ENCODE measurements around the gene LARGE1.
"Not testable (repeated sequence)": the region's sequence is repeated elsewhere in the genome, so short reads cannot be mapped to it uniquely, and the experiment has no call there.

The LARGE1 gene

GRCh38 chr22:33363256-33363655 is 557.0 kb downstream of the LARGE1 start:
- H3K27ac Mint-ChIP-seq; H3K4me1 Mint-ChIP-seq (ENCODE audit: low read depth); H3K27me3 Mint-ChIP-seq; H3K4me3 Mint-ChIP-seq; H3K36me3 Mint-ChIP-seq (ENCODE audit: low read depth); intact Hi-C loops (cut with micrococcal nuclease): not testable (repeated sequence)
- H3K9me3 Mint-ChIP-seq: peaks cover 39% of the 10 kb centered on the region

- H3K27ac Mint-ChIP-seq: no peak overlapping the region
- intact Hi-C loops (cut with micrococcal nuclease): no loop called here
- no peaks in the 10 kb centered on the region for H3K36me3 Mint-ChIP-seq (ENCODE audit: low read depth)
- H3K9me3 Mint-ChIP-seq: peaks cover 40% of the 10 kb centered on the region
- no peaks in the 10 kb centered on the region for H3K4me1 Mint-ChIP-seq (ENCODE audit: low read depth)
- H3K27me3 Mint-ChIP-seq: no peaks in the 10 kb centered on the region
- no peak overlapping the region for H3K4me3 Mint-ChIP-seq
These were observed 557.6 kb downstream of the LARGE1 start for GRCh38 chr22:33362702-33363101.

- H3K4me3 Mint-ChIP-seq: no peak overlapping the region
- peaks cover 45% of the 10 kb centered on the region for H3K9me3 Mint-ChIP-seq
- no peak overlapping the region for H3K27ac Mint-ChIP-seq
- H3K4me1 Mint-ChIP-seq (ENCODE audit: low read depth): no peaks in the 10 kb centered on the region
- no peaks in the 10 kb centered on the region for H3K36me3 Mint-ChIP-seq (ENCODE audit: low read depth)
- intact Hi-C loops (cut with micrococcal nuclease): no loop called here
- H3K27me3 Mint-ChIP-seq: no peaks in the 10 kb centered on the region
These were observed 558.7 kb downstream of the LARGE1 start for GRCh38 chr22:33361581-33361980.

GRCh38 chr22:33357981-33358399 is 562.3 kb downstream of the LARGE1 start:
- H3K9me3 Mint-ChIP-seq: peaks cover 41% of the 10 kb centered on the region
- intact Hi-C loops (cut with micrococcal nuclease): no loop called here
- H3K27ac Mint-ChIP-seq: no peak overlapping the region
- H3K27me3 Mint-ChIP-seq: no peaks in the 10 kb centered on the region
- no peaks in the 10 kb centered on the region for H3K4me1 Mint-ChIP-seq (ENCODE audit: low read depth)
- H3K4me3 Mint-ChIP-seq: no peak overlapping the region
- no peaks in the 10 kb centered on the region for H3K36me3 Mint-ChIP-seq (ENCODE audit: low read depth)

GRCh38 chr22:33354928-33355327 is 565.3 kb downstream of the LARGE1 start:
- Mint-ChIP-seq H3K4me1 (ENCODE audit: low read depth) (no peaks in the 10 kb centered on the region), H3K36me3 (ENCODE audit: low read depth) (no peaks in the 10 kb centered on the region), H3K9me3 (peaks cover 34% of the 10 kb centered on the region), H3K27me3 (no peaks in the 10 kb centered on the region), H3K27ac (no peak overlapping the region), H3K4me3 (no peak overlapping the region)
- intact Hi-C loops (cut with micrococcal nuclease): no loop called here

- no peak overlapping the region for H3K4me3 Mint-ChIP-seq
- peaks cover 34% of the 10 kb centered on the region for H3K9me3 Mint-ChIP-seq
- H3K27ac Mint-ChIP-seq: no peak overlapping the region
- no peaks in the 10 kb centered on the region for H3K4me1 Mint-ChIP-seq (ENCODE audit: low read depth)
- H3K27me3 Mint-ChIP-seq: no peaks in the 10 kb centered on the region
- intact Hi-C loops (cut with micrococcal nuclease): no loop called here
- no peaks in the 10 kb centered on the region for H3K36me3 Mint-ChIP-seq (ENCODE audit: low read depth)
These were observed 566.8 kb downstream of the LARGE1 start for GRCh38 chr22:33353502-33353901.

GRCh38 chr22:33352768-33353167 is 567.5 kb downstream of the LARGE1 start:
- intact Hi-C loops (cut with micrococcal nuclease): no loop called here
- Mint-ChIP-seq H3K4me3 (no peak overlapping the region), H3K9me3 (peaks cover 31% of the 10 kb centered on the region), H3K27me3 (no peaks in the 10 kb centered on the region), H3K36me3 (ENCODE audit: low read depth) (no peaks in the 10 kb centered on the region), H3K27ac (no peak overlapping the region), H3K4me1 (ENCODE audit: low read depth) (no peaks in the 10 kb centered on the region)

GRCh38 chr22:33350961-33351360 is 569.3 kb downstream of the LARGE1 start:
- Mint-ChIP-seq H3K9me3 (peaks cover 31% of the 10 kb centered on the region), H3K27ac (no peak overlapping the region), H3K36me3 (ENCODE audit: low read depth) (no peaks in the 10 kb centered on the region), H3K4me3 (no peak overlapping the region), H3K27me3 (no peaks in the 10 kb centered on the region), H3K4me1 (ENCODE audit: low read depth) (no peaks in the 10 kb centered on the region)
- intact Hi-C loops (cut with micrococcal nuclease): no loop called here

- no peaks in the 10 kb centered on the region for H3K36me3 Mint-ChIP-seq (ENCODE audit: low read depth)
- intact Hi-C loops (cut with micrococcal nuclease): no loop called here
- H3K27me3 Mint-ChIP-seq: no peaks in the 10 kb centered on the region
- no peak overlapping the region for H3K4me3 Mint-ChIP-seq
- no peaks in the 10 kb centered on the region for H3K4me1 Mint-ChIP-seq (ENCODE audit: low read depth)
- H3K9me3 Mint-ChIP-seq: peaks cover 31% of the 10 kb centered on the region
- no peak overlapping the region for H3K27ac Mint-ChIP-seq
These were observed 569.8 kb downstream of the LARGE1 start for GRCh38 chr22:33350491-33350890.

- Mint-ChIP-seq H3K27me3 (no peaks in the 10 kb centered on the region), H3K4me1 (ENCODE audit: low read depth) (no peaks in the 10 kb centered on the region), H3K36me3 (ENCODE audit: low read depth) (no peaks in the 10 kb centered on the region), H3K9me3 (peaks cover 31% of the 10 kb centered on the region), H3K4me3 (no peak overlapping the region), H3K27ac (no peak overlapping the region)
- intact Hi-C loops (cut with micrococcal nuclease): no loop called here
These were observed 573.3 kb downstream of the LARGE1 start for GRCh38 chr22:33347002-33347401.

- H3K4me3 Mint-ChIP-seq: no peak overlapping the region
These were observed 578.7 kb downstream of the LARGE1 start for GRCh38 chr22:33341611-33342010.

GRCh38 chr22:33337524-33337923 is 582.8 kb downstream of the LARGE1 start:
- peaks cover 9% of the 10 kb centered on the region for H3K9me3 Mint-ChIP-seq

More at GRCh38 chr22:33341611-33342010, 578.7 kb downstream of the LARGE1 start:
- no peak overlapping the region for H3K27ac Mint-ChIP-seq
- H3K4me1 Mint-ChIP-seq (ENCODE audit: low read depth): no peaks in the 10 kb centered on the region
- no peaks in the 10 kb centered on the region for H3K36me3 Mint-ChIP-seq (ENCODE audit: low read depth)
- intact Hi-C loops (cut with micrococcal nuclease): no loop called here
- H3K27me3 Mint-ChIP-seq: no peaks in the 10 kb centered on the region
- peaks cover 15% of the 10 kb centered on the region for H3K9me3 Mint-ChIP-seq

GRCh38 chr22:33335611-33336279 is 584.5 kb downstream of the LARGE1 start:
- no peaks in the 10 kb centered on the region for H3K27me3 Mint-ChIP-seq
- no peak overlapping the region for H3K4me3 Mint-ChIP-seq
- peaks cover 19% of the 10 kb centered on the region for H3K9me3 Mint-ChIP-seq
- intact Hi-C loops (cut with micrococcal nuclease): no loop called here
- no peak overlapping the region for H3K27ac Mint-ChIP-seq
- H3K36me3 Mint-ChIP-seq (ENCODE audit: low read depth): no peaks in the 10 kb centered on the region
- no peaks in the 10 kb centered on the region for H3K4me1 Mint-ChIP-seq (ENCODE audit: low read depth)

More at GRCh38 chr22:33337524-33337923, 582.8 kb downstream of the LARGE1 start:
- Mint-ChIP-seq H3K4me3 (no peak overlapping the region), H3K4me1 (ENCODE audit: low read depth) (no peaks in the 10 kb centered on the region), H3K27ac (no peak overlapping the region), H3K27me3 (no peaks in the 10 kb centered on the region), H3K36me3 (ENCODE audit: low read depth) (no peaks in the 10 kb centered on the region)
- intact Hi-C loops (cut with micrococcal nuclease): no loop called here

- peaks cover 10% of the 10 kb centered on the region for H3K9me3 Mint-ChIP-seq
- H3K4me1 Mint-ChIP-seq (ENCODE audit: low read depth): no peaks in the 10 kb centered on the region
- no peaks in the 10 kb centered on the region for H3K36me3 Mint-ChIP-seq (ENCODE audit: low read depth)
- H3K27ac Mint-ChIP-seq: no peak overlapping the region
- no peak overlapping the region for H3K4me3 Mint-ChIP-seq
- no peaks in the 10 kb centered on the region for H3K27me3 Mint-ChIP-seq
- intact Hi-C loops (cut with micrococcal nuclease): no loop called here
These were observed 587.7 kb downstream of the LARGE1 start for GRCh38 chr22:33332538-33332937.

GRCh38 chr22:33331017-33331416 is 589.3 kb downstream of the LARGE1 start:
- H3K36me3 Mint-ChIP-seq (ENCODE audit: low read depth): no peaks in the 10 kb centered on the region
- no peak overlapping the region for H3K27ac Mint-ChIP-seq
- no peaks in the 10 kb centered on the region for H3K27me3 Mint-ChIP-seq
- H3K4me3 Mint-ChIP-seq: no peak overlapping the region
- no peaks in the 10 kb centered on the region for H3K4me1 Mint-ChIP-seq (ENCODE audit: low read depth)
- intact Hi-C loops (cut with micrococcal nuclease): no loop called here
- H3K9me3 Mint-ChIP-seq: peaks cover 10% of the 10 kb centered on the region

Measured in dendritic cell treated with granulocyte-macrophage colony-stimulating factor and Interleukin-4, amounts not matched to agents 40 ng/mL and 50 ng/mL, for 4 days (primary cell).